NAMALWA (cell line): ENCODE results near the gene PDZD7.

ENCODE experiments used
- DNase-seq: peaks from one replicate; pipeline ENCODE4 v3.0.0-alpha.2; 2015; ENCODE audit warnings: low spot score

The PDZD7 gene

GRCh38 chr10:100966887-100967286 lies 64.0 kb downstream of the PDZD7 start:
- DNase-seq: no peak

DNA sequence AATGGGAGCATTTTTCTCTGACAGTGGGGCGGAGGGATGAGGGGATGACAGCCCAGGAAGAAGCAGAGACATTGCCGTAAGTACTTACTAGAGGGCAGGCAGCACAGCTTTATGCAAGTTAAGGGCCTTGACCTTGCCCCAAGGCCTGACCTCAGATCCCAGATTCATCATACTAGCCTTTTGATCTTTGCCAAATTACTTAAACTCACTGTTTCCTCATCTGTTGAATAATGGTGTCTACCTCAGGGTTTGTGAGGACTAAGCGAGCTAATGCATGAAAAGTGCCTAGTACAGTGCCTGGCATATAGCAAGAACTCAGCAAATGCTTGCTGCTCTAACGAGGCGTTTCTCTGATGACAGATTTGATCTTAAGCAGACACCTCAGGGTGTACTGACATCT lies 65.1 kb downstream of the PDZD7 start:
- DNase-seq: no peak

DNA sequence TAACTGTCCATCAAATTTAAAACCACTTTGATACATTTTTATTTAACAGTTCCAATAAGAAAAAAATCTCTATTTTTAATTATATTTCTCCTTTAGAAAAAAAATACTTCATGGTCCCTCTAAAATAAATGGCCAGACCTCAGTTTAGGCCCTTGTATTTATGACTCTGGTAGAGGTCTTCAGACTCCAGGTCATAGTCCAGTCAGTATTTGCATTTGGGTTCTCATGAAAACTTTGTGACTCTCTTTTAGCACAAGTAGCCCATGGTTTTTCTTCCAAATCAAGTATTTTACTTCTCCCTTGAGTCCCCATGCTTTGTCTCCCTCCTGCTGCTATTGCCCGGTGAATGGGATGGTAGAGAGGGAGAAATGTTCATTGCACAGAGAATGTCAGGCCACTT lies 67.1 kb downstream of the PDZD7 start:
- no peak for DNase-seq

GRCh38 chr10:100962351-100963080 lies 68.4 kb downstream of the PDZD7 start:
- DNase-seq: no peak

DNA sequence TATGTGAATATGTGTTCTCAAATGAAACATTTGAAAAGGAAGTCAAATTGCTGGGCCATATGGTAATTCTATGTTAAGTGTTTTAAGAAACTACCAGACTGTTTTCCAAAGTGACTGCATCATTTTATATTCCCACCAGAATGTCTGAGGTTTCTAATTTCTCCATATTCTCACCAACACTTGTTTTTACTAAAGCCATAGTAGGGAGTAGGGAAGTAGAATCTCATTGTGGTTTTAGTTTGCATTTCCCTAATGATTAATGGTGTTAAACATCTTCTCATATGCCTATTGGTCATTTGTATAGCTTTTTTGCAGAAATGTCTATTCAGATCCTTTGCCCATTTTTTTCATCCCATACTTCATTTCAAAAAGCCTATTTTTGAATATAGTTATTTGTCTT lies 70.7 kb downstream of the PDZD7 start:
- no peak for DNase-seq
